ENCODE data around the gene KCNIP4.

The KCNIP4 gene

GRCh38 chr4:21835712-21836111 lies 112.9 kb downstream of the KCNIP4 start:
- DNase-seq, result no peak

GRCh38 chr4:21830272-21830671 lies 118.3 kb downstream of the KCNIP4 start:
- no peak for DNase-seq

GRCh38 chr4:21827575-21827974 lies 121.0 kb downstream of the KCNIP4 start:
- no peak for DNase-seq

GRCh38 chr4:21826071-21826470 lies 122.5 kb downstream of the KCNIP4 start:
- no peak for DNase-seq

- DNase-seq, result no peak
These were observed 129.5 kb downstream of the KCNIP4 start for GRCh38 chr4:21819086-21819485.

- no peak for DNase-seq
These were observed 132.8 kb downstream of the KCNIP4 start for GRCh38 chr4:21815651-21816377.

- no peak for DNase-seq
These were observed 137.0 kb downstream of the KCNIP4 start for GRCh38 chr4:21811565-21811964.

GRCh38 chr4:21806991-21807390 lies 141.6 kb downstream of the KCNIP4 start:
- no peak for DNase-seq

- DNase-seq, result no peak
These were observed 146.2 kb downstream of the KCNIP4 start for GRCh38 chr4:21802406-21802805.

- DNase-seq, result no peak
These were observed 146.7 kb downstream of the KCNIP4 start for GRCh38 chr4:21801661-21802385.

- no peak for DNase-seq
These were observed 153.5 kb downstream of the KCNIP4 start for GRCh38 chr4:21795091-21795490.

- DNase-seq, result no peak
These were observed 155.8 kb downstream of the KCNIP4 start for GRCh38 chr4:21792736-21793135.

- DNase-seq, result no peak
These were observed 158.0 kb downstream of the KCNIP4 start for GRCh38 chr4:21790438-21791029.

GRCh38 chr4:21780148-21780547 lies 168.4 kb downstream of the KCNIP4 start:
- DNase-seq, result no peak

GRCh38 chr4:21778702-21779101 lies 169.9 kb downstream of the KCNIP4 start:
- no peak for DNase-seq

- DNase-seq, result no peak
These were observed 172.9 kb downstream of the KCNIP4 start for GRCh38 chr4:21775703-21776102.

- DNase-seq, result no peak
These were observed 179.0 kb downstream of the KCNIP4 start for GRCh38 chr4:21769404-21770147.

- no peak for DNase-seq
These were observed 179.9 kb downstream of the KCNIP4 start for GRCh38 chr4:21768349-21769310.

GRCh38 chr4:21765810-21766407 lies 182.7 kb downstream of the KCNIP4 start:
- DNase-seq, result no peak

- no peak for DNase-seq
These were observed 184.7 kb downstream of the KCNIP4 start for GRCh38 chr4:21763855-21764254.

- no peak for DNase-seq
These were observed 191.3 kb downstream of the KCNIP4 start for GRCh38 chr4:21757248-21757647.

Data from activated T-cell treated with anti-CD3 and anti-CD28 coated beads, Interleukin-2, amount 50 U/mL, for 1 hour (primary cell).